GM19025 (cell line): ENCODE data around the gene COL27A1.
"Not testable (repeated sequence)": the region's sequence is repeated elsewhere in the genome, so short reads cannot be mapped to it uniquely, and the experiment has no call there.

Source experiments
- ATAC-seq: cut with Tn5 transposase; IDR thresholded peaks from one replicate; pipeline ENCODE4 v1.9.1; 2021; ENCODE audit warnings: mild to moderate bottlenecking, low read depth, moderate library complexity; ENCODE audit not compliant: unreplicated experiment

The COL27A1 gene

DNA sequence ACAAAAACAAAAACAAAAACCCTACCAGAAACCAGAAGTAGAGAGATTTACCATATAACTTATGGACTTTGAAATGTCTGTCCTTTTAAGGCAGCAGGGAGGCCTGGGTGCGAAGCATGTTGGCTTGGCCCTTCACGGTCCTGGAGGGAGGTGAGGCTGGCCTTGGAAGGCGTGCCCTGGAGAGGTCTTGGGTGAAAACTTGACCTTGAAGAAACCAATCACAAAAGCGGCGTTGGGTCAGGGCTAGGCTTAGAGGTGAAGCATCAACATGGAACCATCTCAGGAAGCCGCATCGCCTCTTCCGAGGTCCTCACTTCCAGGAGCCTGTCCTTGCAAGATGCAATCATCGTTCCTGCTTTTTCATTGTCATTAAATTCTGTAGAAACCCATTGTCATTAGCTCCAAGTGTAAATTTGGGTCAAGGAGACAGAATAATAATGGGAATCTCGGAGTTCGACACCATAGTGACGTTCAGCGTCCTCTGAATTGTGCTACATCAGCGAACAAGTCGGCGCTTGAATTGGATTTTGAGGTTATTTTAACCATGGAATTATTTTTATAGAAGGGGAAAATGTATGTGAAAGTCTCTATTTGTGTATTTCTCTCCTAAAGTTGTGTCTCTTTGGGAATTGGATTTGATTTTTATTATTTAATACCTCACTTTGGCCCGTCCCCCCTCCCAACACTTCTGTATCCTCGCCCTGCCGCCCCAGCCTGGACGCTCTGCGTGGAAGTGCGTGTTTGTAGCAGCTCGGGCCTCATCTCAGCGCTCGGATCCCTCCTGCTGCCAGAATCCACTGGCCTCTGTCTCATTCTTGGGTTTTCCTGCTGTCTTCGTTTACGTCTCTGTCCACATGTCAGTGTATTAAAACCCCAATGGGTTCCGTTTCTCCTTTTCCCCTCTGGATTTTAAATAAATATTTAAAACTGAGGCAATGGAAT, 156.5 kb downstream of the COL27A1 start:
- ATAC-seq = no peak

DNA sequence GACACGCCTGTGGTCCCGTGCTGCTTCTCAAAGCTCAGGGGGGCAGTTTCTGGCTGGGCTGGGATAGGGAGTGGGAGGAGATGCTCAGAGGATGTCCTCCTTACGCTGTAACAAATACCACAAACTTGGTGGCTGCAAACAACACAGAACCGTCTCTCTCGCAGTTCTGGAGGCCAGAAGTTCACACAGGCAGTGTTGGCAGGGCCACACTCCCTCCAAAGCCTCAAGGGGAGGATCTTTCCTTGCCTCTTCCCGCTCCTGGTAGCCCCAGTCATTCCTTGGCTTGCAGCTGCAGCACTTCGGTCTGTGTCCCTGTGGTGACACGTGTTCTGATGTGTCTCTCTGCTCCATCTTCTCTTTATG, 157.2 kb downstream of the COL27A1 start:
- no peak for ATAC-seq

DNA sequence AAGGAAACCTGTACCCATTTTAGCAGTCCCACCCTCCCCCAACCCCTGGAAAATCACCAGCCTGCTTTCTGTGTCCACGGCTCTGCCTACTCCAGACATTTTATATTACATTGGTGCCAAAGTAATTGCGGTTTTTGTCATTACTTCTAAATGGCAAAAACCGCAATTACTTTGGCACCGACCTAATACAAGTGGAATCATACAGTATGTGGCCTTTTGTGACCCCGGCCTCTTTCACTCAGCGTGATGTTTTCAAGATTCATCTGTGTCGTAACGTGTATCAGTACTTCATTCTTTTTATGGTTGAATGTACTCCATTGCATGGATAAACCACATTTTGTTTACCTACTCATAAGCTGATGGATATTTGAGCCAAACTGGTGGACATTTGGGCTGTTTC, 157.8 kb downstream of the COL27A1 start:
- ATAC-seq = no peak

DNA sequence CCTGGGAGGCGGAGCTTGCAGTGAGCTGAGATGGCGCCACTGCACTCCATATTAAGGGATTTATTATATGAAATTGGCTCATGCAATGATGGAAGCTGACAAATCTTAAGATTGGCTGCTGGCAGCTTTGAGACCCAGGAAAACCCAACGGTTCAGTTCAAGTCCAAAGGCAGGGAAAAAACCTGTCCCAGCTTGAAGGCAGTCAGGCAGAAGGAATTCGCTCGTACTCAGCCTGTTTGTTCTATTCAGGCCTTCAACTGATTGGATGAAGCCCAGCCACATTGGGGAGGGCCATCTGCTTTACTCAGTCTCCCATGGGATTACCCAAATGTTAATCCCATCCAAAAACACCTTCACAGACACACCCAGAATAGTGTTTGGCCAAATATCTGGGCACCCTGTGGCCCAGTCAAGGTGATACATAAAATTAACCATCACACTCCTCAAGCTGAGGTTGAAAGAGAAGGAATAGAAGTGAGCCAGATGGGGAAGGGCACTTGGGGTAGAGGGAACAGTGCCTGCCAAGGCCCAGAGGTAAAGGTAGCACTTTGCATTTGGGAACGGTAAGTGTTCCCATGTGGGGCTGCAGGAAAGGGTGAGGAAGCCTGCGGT, 159.0 kb downstream of the COL27A1 start:
- ATAC-seq = no peak

DNA sequence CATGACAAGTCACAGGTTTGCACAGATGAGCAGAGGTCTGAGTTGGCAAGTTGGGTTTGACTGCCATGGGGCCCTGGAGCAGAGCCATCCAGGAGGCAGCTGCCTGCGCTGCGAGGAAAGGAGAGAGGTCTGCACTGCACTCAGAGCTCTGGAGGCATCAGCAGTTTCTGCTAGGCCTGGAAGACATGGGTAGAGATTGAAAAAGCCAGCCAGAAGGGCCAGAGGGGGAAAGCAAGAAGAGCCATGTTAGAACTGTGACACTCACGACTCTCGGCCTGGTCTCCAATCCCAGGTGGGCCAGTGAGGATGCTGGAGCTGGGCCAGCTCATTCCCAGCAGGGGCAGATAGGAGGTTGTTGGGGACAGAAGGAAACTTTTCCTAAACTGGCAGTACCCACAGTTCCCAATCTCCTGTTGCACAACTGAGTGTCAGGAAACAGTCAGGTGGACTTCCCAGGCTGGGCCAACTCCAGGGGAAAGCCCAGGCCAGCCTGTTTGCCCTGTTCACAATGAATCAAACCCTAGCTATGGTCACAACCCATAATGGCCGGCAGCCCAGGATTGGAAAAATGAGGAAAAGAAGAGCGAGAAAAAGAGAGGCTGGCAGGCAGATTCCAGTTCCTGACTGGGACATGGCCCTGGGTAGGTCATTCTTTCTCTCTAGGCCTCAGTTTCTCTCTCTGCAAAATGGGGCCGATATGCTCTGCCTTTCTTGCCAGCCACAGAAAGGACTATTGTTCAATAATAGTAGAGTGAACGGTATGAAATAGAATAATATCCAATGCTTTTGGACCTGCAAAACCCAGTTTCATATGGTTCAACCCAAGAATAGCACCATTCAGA, 159.8 kb downstream of the COL27A1 start:
- ATAC-seq = no peak

DNA sequence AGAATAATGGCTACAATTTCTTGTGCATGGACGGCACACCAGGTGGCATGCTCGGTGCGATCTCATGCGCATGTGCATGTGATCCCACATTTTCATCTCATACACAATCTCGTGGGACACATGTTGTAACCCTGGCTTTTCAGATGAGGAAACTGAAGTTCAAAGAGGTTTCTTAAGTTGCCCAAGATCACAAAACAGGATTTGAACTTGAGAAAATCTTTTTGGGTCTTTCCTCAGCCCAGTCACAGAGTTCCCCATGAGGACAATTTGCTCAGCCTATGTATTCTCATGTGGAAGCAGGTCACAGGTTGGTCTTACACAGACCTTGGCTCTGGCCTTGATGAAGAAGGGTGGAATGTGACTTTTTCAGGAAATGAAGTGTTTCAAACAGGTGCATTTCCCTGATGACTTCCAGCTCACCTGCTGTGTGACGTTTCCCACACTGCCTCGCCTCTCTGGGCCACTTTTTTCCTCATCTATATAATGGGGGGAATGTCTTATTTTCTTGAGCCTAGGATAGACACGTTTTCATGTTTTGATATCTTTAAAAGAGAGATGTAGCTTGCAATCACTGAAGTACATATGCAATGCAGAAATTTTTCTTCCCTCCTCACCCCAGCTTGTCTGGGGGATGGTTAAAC, 160.5 kb downstream of the COL27A1 start:
- ATAC-seq = no peak

DNA sequence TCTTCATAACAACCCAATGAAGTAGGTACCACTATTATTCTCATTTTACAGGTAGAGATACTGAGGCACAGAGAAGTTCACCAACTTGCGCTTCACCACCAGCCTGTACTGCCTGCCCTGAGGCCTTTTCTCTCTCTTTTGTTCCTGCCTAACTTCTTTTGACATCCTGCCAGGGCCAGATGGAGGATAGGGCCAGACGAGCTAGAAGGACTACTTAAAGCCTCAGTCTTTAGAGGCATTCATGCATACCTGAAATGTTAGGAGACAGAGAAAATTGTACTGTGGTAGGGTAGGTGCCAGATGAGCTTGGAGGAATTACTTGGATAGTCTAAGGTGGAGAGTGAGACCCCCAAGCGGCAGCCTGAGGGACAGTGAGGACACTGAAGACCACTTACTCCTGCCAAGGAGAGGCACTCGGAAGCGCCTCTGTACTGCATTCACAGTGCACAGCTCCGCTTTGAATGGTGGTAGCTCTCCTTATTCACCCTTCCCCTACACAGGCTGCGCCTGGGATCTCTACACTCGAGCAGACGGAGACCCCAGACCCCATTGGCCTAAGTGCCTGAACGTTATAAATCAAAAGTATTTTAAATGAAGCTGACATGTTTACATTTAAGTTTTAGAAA, 161.4 kb downstream of the COL27A1 start:
- ATAC-seq = no peak

DNA sequence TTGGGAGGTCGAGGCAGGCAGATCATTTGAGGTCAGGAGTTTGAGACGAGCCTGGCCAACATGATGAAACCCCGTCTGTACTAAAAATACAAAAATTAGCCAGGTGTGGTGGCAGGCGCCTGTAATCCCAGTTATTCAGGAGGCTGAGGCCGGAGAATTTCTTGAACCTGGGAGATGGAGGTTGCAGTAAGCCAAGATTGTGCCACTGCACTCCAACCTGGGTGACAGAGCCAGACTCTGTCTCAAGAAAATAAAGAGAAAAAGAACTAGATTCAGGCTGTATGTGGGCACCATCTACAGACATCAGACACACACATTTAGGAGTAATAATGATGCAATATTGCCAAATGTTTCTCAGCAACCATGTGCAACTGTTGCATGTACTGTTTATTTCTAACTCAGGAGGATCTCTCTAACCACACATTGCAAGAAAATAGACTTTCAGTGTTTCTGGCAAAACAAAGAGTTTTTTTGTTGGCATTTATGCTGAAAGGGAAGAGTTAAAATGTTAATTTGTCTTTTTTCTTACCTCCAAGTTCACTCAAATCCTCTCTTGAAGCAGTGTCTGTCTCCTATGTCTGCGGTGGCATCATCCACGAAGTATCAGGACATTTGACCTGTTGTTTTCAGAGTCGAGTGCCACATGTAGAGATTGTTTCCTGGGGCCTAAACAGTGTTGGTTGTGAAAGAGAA, 162.5 kb downstream of the COL27A1 start:
- no peak for ATAC-seq

DNA sequence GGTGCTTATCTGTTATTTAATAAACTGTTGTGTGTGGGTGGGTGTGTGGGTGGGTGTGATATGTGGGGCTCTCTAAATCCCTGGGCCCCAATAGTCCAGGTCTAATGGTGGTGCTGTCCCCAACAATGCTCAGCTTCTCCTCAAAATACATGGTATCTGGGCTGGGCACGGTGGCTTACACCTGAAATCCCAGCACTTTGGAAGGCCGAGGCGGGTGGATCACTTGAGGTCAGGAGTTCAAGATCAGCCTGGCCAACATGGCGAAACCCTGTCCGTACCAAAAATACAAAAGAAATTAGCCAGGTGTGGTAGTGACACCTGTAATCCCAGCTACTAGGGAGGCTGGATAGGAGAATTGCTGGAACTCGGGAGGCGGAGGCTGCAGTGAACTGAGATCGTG, 163.1 kb downstream of the COL27A1 start:
- no peak for ATAC-seq

DNA sequence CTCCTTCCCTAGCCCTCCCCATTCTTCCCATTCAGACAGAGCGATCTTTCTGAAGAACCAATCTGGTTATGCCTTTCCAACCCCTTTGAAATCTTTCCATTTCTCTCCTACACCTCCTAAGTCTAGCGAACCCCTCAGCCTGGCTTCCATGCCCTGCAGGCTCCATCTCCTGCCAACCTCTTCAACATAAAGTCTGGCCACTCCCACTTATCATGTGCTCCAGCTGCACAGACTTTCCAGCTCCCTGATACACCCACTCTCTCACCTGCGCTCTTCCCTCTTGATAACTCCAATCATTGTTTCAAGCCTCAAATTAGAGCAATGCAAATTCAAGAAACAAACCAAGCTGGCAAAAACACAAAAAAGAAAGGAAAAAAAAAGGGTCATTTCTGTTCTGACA, 163.8 kb downstream of the COL27A1 start:
- ATAC-seq = no peak

DNA sequence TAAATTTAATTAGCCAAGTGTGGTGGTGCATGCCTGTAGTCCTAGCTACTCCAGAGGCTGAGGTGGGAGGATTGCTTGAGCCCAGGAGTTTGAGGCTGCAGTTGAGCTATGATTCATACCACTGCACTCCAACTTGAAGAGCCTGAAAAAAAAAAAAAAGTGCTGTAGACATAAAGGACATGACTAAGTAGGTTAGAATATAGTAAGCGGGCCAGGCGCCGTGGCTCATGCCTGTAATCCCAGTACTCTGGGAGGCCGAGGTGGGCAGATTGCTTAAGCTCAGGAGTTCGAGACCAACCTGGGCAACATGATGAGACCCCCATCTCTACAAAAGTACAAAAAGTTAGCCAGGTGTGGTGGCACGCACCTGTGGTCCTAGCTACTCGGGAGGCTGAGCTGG, 165.4 kb downstream of the COL27A1 start:
- not testable (repeated sequence) for ATAC-seq

DNA sequence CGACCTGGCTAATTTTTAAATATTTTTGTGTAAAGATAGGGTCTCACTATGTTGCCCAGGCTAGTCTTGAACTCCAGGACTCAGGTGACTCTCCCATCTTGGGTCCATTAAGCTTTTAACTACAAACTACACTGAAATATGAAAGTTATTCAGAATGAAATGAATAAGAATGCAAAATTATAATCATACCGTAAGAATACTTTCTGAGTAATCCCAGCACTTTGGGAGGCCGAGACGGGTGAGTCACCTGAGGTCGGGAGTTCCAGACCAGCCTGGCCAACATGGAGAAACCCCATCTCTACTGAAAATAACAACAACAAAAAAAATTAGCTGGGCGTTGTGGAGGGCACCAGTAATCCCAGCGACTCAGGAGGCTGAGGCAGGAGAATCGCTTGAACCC, 166.4 kb downstream of the COL27A1 start:
- ATAC-seq = no peak

DNA sequence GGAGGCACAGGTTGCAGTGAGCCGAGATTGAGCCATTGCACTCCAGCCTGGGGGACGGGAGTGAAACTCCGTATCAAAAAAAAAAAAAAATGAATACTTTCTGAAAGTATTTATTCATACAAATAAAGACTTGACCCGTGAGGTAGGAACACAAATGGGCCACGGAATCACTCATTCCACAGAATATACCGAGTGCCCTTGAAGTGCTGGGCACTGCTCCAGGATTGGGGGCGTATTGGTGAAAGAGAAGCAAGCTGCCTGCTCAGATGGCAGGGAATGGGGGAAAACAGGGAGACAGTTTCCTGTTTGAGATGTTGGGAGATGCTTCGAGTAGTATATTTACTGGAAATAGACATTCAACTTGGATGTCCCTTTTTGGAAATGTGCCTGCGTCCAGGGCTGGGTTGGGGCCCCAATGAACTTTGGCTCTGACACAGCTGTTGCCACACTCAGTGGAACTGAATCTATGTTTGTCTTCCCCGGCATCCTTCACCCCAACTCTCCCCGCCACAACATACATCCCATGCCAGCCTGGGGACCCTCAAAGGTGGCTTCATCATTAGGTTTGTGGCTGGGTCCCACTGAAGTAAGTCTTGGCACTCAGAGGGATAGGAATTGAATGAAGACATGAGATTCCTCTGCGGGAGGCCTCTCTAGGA, 167.0 kb downstream of the COL27A1 start:
- ATAC-seq = not testable (repeated sequence)

DNA sequence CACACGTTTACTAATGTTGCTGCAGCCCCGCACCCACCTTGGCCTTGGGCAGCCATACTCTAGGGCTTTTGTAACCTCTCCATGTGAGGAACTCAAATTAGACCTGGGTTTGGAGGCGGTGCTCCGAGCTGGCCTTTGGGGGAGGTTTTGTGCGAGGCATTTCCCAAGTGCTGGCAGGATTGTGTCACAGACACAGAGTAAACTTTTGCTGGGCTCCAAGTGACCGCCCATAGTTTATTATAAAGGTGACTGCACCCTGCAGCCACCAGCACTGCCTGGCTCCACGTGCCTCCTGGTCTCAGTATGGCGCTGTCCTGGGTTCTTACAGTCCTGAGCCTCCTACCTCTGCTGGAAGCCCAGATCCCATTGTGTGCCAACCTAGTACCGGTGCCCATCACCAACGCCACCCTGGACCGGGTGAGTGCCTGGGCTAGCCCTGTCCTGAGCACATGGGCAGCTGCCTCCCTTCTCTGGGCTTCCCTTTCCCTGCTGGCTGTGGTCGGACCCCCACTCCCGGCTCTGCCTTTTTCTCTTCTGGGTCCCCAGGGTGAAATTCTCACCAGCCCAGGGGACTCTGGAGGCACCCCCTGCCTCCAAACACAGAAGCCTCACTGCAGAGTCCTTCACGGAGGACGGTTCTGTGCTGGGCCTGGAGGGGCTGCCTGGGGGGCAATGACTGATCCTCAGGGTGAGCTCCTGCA, 167.6 kb downstream of the COL27A1 start, which contains the start of gene ORM1:
Gene ORM1 (plus strand): TSS at position 268 of the 701 bp plus-strand sequence. CDS start 36 bp downstream, at position 304.
- ATAC-seq = not testable (repeated sequence)

DNA sequence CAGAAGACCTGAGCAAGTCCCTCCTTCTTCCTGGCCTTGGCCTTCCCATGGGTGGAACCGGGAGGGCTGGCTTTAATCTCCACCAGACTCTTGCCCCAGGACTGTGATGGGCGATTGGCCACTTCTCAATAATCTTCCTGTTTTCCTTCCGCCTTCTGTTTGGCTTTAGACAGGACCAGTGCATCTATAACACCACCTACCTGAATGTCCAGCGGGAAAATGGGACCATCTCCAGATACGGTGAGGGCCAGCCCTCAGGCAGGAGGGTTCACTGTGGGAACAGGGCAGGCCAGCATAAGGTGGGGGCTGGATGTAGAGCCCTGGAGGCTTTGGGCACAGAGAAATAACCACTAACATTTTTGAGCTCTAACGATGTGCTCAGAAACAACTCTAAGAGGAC, 168.5 kb downstream of the COL27A1 start:
- ATAC-seq = not testable (repeated sequence)

DNA sequence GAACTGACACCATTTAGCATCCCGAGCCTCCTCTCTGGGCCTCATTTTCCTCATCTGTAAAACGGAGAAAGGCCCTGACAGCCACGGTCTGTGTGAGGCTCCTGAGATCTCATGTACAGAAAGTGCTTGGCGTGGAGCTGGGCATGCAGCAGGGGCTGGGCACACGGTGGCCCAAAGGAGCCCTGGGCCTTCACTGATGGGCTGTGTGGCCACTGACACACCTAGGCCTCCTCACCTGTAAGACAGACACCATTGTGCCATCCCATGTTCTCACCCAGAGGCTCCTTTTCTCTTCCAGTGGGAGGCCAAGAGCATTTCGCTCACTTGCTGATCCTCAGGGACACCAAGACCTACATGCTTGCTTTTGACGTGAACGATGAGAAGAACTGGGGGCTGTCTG, 169.2 kb downstream of the COL27A1 start:
- no peak for ATAC-seq

DNA sequence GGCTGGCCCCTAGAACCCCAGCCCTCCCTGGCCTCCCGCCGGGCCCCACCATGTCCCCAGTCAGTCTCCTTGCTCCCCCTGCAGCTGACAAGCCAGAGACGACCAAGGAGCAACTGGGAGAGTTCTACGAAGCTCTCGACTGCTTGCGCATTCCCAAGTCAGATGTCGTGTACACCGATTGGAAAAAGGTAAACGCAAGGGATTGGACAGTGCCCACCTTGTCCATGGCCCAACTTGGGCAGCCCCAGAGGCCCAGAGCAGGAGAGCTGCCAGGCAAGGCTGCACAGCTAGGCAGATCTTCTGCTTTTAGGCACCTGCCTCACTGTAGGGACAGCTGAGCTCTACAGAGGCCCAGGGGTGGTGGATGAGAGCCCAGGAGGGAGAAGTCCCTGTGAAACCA, 169.6 kb downstream of the COL27A1 start:
- not testable (repeated sequence) for ATAC-seq

DNA sequence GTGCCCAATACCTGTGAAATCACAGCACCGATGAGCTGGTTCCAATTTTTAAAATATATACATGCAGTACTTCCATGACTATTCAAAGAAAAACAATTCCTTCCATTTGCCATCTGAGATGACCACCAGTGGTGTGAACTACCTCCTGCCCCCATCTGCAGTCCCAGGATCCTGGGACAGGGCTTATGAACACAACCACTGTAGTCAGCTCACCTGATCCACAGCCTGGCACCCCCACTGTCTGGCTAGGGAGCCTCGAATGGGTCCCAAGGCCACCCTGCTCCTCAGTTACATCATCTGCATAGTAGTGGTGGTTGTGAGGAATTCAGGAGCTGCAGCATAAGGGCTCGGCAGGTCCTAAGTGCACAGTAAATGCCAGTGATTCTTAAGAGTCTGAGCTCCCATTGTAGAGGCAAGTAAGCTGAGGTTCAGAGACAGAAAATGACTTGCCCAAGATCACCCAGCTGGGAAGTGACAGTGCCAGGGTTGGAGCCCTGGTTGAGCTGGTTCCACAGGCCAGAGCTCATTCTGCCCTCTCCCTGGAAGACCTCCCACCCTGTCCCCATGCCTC, 170.4 kb downstream of the COL27A1 start:
- ATAC-seq = not testable (repeated sequence)
